NOMO-1 (cell line): ENCODE results near the gene TSHZ3.

Experiments used
- DNase-seq, 2 experiments: peaks; one replicate each; lab custom pipeline; 2025; ENCODE audit not compliant: unreplicated experiment in 2 of 2; lab: John Stamatoyannopoulos, UW

Gene TSHZ3

DNA sequence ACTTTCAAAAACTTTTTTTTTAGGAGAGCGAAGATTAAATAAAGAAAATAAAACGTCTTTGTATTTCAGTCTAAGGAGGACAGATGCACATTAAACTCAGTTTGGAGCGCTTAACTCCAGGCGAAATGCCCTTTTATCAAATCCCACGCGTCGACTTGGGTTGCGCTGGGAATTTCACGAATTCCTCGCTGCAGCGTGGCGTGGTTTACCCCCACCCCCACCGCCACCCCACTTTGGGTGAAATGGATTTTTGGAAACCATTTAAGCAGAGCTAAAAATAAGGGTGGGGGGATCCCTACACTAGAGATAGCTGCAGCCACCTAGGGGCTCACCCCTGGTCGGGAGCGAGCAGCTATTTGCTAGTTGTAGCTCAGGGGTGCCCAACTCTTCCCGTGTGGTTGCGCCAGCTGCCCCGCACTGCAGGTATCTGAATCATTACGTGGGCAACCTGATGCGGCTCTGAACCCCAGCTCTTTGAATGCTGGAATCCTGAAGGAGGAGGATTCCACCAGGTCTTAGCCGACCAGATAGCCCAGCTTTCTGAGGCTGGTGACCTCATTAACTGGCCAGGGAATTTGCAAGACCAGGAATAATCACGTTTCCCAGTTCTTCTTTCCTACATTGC is 6.5 kb upstream of the TSHZ3 start:
- no peak for DNase-seq

DNA sequence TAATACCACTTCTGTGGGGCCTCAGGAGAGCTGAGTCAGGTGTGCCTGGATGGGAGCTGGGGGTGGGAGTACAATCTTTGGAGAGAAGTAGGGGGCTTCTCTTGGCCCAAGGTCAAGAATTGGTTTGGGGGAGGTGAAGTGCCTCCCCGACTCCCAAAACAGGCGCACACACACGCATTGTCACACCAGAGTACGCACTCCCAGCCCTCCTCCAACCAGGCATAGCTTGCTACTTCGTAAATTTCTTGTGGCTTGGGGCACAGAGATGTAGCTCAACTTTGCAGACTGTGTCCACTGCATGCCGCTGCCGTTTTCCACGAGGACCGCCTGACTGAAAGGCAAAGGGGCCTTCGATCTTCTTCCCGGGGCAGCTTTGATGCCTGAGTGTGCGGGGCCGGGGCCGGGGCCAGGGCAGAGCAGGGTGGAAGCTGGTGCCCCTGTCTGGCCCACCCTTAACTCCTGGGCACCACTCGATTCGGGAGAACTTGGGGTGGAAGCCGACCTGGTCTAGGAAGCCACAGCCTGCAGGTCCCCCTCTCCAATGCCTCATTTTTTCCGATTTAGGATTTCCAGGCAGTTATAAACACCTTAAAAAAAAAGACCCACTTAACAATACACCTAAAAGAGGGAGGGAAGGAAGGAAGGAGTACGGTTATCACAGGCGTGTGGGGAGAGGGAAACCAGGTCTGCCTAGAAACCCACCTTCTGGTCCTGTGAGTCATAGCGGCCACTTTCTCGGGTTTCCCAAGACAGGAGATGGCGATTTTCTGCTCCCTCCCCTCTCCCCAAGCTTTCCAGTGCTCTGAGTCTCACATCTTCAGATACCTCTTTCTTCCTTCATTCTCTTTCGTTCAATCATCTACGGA is 5.8 kb upstream of the TSHZ3 start:
- DNase-seq: no peak

DNA sequence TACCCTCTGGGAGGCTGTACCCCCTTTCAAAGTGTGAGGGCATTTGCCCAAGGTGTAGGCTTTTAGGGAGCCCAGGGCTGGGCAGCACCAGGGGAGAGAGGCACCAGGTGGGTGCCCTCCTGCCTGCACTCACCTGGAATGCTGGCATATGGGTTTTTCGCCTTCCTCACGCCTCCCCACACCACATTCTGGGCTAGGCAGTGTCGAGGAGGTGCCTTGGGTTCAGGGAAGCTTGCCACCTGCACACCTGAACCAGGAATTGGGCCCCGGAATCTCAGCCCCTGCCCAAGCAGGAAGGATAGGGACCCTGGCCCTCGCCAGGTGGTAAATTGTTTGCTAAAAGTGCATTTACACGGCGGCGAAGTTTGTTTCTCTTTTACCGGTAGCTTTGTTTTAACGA is 5.1 kb upstream of the TSHZ3 start:
- no peak for DNase-seq

DNA sequence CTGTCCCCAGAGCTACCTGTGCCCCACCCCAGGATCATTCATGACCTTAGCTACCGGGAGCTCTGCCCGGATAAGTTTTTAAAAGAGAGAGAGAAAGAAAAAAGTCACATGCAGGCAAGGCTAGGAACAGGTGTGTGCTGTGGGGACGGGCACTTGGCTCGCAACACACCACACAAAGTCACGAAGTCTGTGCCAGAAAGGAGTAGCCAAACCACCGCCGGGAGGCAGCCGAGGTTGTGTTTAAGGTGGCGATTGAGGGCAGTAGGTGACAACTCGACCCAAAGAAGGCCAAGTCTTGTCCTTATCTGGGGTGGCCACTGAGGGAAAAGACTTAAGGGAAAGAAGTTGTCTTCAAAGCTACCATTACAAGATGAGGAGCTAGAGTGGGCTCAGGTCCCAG is 4.6 kb upstream of the TSHZ3 start:
- no peak for DNase-seq

DNA sequence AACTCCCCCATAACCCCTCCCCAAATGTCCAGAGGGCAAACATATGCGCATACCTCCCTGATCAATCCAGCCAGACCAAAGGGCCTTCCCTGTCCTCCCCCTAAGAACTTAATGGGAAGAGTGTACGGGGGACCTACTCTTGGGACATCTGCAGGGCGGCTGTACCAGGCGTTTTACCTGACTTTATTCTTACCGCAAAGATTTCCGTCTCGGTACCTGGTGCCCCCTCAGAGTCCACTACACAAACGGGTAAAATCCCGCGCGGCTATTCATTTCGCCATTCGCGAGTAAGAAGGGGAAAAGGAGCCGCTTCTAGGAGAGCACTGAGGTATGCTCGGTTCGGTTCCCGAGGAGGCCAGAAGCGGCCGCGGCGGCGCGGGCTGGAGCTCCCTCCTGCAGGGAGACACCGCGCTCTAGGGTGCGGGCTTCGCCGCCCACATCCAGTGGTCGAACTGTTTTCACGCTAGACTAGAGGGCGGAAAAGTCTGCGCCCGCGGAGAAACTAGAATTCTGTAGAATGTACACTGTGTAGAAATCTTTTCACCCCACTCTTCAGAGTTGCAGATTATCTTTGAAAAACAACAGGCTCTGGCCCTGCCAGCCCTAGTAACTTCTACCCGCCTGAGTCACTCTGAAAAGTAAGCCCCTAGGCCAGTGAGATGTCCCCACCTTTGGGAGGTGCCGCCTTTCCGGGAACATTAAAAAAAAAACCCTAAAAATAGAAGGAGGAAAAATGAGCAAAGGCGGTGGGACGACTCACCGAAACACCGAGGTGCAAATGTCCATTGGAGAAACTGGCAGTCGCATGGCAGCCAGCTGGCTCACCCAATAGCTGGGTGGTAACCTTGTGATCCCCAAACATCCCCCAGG is 3.8 kb upstream of the TSHZ3 start:
- DNase-seq: no peak

DNA sequence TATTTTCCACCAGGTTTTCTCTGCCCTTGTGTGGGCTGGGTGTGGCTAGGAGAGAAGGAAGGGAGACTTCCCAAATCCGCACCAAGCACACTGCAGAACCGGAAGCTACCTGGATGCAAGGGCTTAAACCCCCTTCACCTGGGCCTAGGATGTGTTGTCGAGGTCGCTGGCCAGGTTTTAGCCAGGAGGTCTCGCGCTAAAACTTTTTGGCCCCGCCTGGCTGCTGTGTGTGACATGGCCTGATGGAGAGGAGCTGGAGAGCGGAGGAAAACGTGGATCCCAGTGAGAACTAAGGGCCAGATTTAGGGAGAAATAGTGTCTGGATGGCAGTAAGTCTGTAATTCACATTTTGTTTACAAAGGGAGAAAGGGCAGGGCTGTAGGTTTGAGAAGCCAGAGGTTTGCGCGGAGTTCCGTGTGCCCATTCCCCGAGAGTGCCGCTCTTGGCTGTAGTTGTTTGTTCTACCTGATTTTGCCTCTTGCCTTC is 3.1 kb upstream of the TSHZ3 start:
- no peak for DNase-seq

DNA sequence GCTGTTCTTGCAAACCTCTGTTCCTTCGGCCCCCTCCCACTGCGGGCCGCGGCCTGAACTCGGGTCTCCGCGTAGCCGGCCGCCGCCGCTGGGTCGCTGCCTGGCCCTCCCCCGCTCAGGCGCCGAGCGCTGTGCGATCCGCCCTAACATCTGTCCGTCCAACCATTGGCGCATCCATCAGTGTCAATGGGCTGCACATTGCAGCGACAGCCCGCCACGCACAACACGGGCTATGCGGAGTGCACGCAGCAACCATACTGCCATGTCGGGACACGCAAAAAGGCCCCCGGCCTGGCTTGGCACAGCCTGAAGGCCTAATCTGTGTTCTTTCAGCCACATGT is 2.6 kb upstream of the TSHZ3 start:
- no peak for DNase-seq

DNA sequence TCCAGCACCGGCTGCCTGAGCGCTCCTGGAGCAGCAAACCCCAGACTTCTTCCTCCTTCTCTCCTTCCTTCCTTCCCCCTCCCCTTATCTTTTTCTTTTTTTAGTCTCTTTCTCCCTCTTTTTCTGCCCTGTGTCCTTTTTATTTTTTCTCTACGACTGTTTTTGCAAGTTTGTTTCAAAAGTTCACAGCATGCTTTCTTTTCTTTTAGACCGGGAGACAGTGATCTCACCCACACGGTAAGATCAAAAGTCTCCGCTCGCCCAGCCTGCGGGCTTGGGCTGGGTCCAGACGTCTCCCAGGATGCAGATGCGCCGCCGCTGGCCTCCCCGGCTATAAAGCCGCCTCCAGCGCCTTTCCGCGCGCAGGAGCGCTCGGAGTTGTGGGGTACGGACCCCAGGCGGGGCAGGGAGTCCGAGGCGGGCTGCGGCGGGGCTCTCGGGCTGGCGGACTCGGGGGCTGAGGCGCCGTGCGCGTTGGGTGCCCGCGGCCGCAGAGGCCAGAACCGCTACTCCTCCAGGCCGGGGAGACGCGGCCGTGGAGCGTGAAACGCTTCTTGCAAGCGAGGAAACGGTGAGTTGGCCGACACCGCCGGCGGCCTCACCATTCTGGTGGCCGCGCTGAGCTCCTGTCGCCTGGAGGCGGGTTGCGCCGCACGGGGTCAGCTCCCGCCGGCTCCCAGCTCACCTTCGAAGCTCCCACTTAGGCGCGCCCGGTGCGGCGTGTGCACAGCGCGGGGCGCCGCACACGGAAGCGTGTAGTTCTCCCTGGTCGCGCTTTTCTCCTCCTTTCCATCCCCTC is 2.0 kb upstream of the TSHZ3 start:
- DNase-seq: no peak

DNA sequence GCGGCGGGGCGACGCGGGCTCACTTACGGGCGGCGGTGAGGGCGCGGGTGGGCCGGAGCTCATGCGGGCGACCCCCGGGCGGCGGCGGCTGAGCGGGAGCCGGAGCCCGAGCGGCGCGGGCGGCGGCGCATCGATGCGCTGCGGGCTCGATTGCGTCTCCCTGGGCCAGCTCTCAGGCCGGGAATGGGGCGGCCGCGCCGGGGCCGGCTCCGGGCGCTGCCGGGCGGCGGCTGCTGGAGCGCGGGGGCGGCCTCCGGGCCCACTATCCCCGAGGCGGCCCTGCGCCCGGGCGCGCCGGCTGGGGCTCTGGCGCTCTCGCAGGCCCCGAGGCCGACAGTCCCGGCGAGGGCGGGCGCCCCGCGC is 1.4 kb upstream of the TSHZ3 start:
- peak; percentile 27 to 35 for DNase-seq

DNA sequence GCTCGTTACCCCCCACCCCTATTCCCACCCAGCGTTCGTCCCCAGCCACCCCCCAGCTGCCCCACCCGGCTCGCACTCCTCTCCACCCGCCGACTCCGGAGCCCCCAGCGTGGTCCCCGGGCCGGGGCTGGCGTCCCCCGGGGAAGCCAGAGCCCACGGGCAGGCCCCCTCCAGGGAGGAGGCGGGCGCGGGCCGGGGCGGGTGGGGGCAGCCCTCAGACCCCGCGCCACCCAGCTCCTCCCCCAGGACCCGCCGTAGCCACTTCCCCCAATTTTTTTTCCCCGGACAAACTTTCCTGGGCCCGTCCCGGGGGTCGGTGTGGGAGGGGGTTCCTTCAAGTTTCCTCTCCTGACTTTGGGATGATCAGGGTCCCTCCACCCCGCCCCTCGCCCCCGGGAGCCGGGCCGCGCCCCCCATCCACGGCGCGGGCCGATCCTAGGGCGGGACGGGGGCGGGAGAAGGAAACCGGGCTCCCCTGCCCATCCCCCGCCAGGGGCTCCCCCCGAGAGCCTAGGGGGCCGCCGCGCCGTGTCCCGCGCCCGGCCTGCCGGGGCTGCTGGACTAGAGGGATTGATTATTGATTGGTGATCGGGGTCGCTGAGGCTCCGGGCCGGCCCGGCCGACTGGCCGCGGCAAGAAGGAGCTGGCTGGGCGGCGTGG is 927 bp upstream of the TSHZ3 start:
- no peak for DNase-seq

DNA sequence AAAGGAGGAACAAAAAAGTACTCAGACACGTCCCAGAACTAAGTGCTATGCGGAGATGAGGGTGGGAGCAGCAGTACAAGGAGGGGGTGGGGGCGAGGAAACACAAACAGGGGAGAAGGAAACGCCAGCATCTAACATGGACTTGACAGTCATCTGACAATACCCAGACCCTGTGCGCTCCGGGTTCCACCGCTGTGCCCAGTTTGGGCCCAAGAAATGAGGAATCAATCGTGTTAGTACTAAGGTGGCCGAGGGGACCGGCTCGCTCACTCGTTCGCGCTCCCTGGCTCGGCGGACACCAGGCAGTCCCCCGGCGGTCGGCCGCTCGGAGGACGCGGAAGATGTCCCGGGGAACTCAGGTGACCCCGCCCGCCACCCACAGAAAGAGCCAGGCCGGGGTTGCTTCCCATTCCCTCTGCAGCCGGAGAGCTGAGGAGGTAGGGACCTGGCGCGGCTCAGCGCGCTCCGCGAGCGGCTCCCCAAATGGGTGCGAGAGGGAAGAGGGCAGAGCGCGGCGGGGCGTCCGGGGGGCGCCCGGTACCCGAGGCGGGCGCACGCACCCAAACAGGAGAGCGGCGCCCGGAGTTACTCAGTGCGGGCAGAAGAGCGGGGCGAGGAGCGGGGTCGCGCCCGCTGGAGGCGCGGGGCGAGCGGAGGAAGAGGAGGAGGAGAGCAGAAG is 616 bp downstream of the TSHZ3 start:
- DNase-seq: peak in 1 of 2 experiments; percentile 21

DNA sequence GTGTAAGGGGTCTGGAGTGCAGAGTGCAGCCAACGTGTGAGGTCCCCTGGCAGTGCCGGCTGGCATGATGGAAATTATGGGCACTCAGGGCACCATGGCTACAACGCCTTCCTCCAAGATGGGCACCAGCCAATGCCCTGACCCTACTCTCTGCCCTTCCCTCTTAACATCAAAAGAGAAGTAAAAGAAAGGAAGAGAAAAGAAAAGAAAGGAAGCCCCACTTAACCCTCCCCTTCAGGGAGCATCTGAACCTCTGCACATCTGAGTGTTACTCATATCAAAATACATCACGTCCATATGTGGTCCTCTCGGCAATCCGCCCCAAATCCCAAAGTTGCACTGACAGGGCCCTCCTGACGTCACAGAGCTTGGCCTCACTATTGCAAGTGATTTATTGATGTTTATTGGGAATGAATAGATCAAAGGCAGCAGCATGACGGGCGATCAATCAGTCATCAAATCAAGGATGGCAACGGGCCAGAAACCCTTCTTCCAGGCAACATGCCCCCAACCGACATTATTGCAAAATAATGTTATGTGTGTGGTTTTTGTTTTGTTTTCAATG is 1.3 kb downstream of the TSHZ3 start:
- no peak for DNase-seq

DNA sequence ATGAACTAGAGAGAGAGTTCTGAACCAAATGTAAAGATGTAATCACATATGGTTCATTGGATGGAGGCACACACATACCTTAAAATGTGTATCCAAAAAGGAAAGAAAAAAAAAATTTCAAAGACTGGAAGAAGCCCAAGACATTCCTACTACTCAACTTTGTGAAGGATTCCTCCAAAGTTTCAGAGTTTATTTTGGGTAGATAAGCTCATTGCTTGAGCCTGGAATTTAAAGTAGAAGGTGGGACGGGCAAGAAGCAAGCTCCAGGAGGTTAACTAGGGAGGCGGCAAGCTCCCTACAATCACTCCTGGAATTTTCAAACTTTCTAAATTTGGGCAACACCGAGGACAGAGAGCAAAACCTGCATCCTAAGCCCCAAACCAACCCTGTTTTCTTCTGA is 1.9 kb downstream of the TSHZ3 start:
- no peak for DNase-seq

DNA sequence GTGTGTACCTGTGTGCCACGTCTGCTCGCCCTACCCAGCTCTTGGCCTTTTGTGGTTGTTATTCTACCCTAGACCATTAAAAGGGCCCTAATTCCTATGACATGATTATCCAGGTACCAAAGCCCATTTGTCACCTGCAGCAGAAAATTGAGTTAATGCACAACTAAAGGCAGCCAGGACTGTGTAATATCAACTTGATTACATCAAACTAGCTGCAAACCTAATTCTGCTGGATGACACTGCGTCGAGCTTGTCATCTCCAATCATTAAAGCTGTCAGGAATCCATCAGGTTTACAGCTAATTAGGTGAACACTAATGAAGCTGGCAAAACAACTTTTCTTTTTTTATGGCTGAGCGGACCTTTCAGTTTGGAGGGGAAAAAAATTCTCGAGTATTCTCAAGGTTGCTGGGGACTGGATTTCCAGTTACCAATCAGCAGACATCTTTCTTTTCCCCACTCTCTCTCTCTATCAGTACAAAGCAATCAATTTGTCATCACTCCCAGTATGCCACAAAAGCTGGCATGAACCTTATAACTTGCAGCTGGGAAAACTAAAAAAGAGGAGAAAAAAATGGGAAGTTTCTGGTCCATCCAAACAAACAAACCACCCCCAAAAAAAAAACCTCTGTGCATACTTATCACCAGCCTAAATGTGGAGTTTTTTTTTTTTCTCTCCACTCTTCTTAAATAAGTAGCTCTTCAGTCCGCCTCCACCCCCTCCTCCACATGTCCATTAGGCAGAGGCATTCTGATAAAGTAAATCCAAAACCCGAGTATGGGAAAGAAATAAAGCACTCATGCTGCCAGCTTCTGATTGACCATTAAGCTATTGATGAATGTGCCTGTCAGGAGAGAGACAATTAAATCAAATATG is 2.8 kb downstream of the TSHZ3 start:
- no peak for DNase-seq

DNA sequence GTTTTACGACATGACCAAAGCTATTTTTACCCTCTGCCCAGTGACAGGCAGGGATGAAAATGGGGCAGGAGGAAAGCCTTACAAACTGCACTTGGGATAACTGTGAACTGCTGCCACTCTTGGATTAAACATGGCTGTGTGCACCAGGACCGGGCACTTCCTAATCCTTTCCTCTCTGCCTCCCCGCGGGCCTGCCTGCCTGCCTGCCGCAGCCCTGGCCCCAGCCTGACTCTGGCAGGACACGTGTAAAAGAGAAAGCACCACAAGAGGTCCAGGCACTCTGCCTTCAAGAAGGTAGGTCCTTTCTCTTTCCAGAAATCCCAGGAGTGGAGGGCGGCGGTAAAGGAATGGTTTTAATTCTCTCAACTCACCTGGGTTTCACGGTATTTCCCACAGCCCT is 4.8 kb downstream of the TSHZ3 start:
- no peak for DNase-seq

DNA sequence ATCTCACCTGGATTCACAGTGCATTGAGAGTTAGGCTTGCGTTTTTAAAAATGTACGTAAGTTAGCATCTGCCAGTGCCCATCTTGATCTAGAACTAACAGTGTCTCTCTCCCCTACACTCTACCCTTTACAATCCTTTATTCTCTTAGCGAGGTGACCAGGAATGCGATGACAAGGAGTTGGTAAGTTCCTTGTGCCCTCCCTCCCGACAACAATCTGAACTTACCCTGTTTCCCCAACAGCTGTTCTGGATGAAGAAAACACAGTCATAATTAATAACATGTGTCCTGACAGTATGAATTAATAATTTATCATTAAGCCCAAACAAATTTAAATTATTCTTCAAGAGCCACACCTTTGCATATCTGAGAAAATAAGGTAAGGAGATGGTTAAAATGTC is 6.3 kb downstream of the TSHZ3 start:
- DNase-seq: no peak

DNA sequence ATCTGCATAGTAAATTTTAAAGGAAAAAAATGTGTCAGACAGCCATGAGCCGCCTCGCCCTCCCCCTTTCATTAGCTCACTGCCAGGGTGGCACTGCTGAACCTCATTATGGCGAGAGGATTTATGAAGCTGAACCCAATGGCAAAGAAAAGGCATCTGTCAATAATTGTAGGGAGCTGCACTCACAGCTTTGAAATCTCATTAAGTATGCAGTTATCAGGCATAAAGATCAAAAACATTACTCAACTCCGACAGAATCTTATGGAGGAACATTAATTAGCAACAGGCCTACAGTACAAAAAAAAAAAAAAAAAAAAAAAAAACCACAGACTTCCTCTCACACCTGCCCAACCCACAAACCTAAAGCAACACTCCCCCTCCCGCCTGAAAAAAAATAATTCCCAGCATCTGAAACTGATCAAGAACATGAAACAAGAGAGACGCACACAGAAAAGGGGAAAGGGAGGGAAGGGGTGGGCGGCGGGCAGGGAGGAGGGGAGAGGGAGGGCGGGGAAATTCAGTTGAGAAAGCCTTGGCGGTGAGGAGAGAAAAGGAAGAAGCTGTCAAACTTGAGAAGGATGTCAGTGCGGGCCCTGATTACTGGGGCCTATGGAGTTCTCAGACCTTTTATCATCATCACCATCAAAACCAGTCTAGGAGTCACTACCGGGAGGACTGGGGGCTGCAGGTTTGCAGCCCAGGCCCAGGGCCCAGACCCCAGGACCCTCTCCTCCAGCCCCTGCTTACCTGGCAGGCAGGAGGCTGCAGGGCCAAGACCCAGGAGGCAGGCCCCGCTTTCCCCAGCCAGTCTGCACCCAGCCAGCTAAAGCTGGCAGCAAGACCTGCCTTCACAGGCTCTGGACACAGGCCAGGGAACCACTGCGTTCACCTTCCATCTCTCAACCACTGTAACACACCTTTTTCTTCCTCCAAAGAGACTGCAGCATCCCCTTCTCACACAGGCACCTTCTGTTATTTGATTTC is 8.9 kb downstream of the TSHZ3 start:
- peak; percentile 63 to 85 for DNase-seq
